Measurements from ENCODE around the gene STAT3. TPM values are rescaled to one million over a fixed set of nuclear protein-coding genes. Genes with fewer than 3 reads are reported as not detected.

STAT3 gene
- total RNA-seq, 1 experiment from 2014 or later = 115 TPM

DNA sequence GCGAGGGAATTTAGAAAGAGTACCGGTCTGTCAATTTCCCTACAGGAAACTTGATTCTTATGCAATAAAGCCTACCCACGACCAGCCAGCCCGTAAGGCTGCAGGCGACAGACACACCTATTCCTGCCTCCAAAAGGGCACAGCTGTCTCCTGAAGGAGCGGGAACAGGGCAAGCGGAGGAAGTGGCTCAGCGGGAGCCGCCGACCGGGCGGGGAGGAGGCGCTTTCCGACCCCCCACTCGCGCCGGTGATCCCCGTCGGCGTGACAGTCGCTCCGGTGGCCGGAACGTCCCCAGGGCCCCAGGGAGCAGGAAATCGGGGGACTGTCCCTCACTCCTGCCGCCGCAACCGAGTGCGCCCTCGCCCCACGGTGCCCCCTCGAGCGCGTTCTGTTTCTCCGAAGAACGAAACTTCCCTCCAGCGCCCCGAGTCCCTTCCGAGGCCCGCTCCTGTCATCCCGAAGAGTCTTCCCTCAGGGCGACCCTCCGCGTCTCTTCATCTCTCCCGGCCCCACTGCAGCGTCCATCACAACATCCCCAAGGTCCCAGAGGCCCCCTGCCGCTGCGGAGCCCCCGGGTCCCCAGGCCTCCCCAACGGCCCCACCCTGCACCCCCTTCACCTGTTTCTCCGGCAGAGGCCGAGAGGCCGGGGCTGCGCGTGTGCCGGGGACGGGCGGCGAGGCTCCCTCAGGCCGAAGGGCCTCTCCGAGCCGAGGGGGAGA lies 421 bp downstream of the STAT3 start:
- H3K36me3 Mint-ChIP-seq (ENCODE audit: insufficient read depth, unreplicated experiment) = peaks cover 31% of the 10 kb centered on the region
- no TSS peak for BruUV-seq (replicated peaks)
- TF ChIP-seq, protein P1, sequence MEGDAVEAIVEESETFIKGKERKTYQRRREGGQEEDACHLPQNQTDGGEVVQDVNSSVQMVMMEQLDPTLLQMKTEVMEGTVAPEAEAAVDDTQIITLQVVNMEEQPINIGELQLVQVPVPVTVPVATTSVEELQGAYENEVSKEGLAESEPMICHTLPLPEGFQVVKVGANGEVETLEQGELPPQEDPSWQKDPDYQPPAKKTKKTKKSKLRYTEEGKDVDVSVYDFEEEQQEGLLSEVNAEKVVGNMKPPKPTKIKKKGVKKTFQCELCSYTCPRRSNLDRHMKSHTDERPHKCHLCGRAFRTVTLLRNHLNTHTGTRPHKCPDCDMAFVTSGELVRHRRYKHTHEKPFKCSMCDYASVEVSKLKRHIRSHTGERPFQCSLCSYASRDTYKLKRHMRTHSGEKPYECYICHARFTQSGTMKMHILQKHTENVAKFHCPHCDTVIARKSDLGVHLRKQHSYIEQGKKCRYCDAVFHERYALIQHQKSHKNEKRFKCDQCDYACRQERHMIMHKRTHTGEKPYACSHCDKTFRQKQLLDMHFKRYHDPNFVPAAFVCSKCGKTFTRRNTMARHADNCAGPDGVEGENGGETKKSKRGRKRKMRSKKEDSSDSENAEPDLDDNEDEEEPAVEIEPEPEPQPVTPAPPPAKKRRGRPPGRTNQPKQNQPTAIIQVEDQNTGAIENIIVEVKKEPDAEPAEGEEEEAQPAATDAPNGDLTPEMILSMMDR (IDR thresholded peaks at IDR 0.05; ENCODE audit: unreplicated experiment) = no peak
- CTCF ChIA-PET = interaction anchor here (0.7 to 2.5 kb wide), 7 partner anchors 19 to 128 kb away, joined by 3 to 16 read pairs (median 4); no protein-coding TSS in a partner anchor
- POLR2A ChIA-PET = interaction anchor here (0.5 to 3.5 kb wide), 38 partner anchors 8 to 1559 kb away, joined by 3 to 84 read pairs (median 4); partner anchors contain the start of genes BECN1, CAVIN1, NAGLU and PSMC3IP
- H3K4me3 Mint-ChIP-seq (ENCODE audit: unreplicated experiment) = peak overlapping the region; percentile 90
- intact Hi-C loops (cut with micrococcal nuclease) = loop anchor here (5.0 kb wide), 2 partner anchors 34 to 66 kb away; partner anchors contain the start of gene CAVIN1
- DNase-seq (ENCODE audit: unreplicated experiment) = peak; percentile 84
- peak overlapping the region; percentile 97 for H3K27ac Mint-ChIP-seq (ENCODE audit: low read depth, unreplicated experiment)
- H3K9me3 Mint-ChIP-seq (ENCODE audit: unreplicated experiment) = no peaks in the 10 kb centered on the region
- peaks cover 24% of the 10 kb centered on the region for H3K4me1 Mint-ChIP-seq (ENCODE audit: insufficient read depth, unreplicated experiment)
- H3K27me3 Mint-ChIP-seq (ENCODE audit: insufficient read depth, unreplicated experiment) = no peaks in the 10 kb centered on the region

DNA sequence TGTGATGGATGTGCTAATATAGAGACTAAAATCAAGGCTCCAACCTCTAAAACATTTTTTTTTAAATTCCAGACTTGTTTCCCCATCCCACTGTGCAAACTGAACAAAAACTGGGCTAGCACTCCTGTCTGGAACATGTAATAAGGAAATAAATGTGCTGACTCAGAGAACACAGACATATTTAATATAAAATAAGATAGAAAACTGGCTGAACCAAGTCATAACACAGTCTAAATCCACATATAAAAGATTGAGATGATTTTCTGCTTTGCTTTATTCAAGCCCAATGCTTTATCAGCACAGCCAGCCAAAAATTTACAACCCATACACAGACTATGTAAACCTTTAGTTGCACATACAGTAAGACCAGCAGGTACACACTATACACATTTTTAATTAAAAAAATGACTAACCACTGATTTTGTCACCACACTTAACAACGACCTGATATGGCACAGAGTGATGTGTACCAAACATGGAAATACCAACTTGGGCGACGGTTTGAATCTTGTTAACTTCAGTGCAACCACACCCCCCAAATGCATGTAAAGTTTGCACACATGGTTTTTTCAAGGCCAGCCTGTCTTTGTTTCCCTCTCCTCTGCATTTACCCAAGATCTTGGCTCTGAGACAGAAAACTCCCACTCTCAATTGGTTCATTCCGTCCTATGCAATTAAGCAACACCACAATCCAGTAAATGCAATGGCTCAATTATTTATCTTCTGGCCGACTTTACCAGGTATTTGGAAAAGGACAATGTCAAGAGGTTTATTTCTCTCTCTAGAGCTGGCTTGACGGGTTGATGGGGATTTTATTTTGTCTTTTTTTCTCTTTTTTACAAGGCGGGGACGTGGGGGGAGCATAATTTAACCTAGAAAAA lies 1.2 kb downstream of the STAT3 start:
- TF ChIP-seq, protein P1 (IDR thresholded peaks at IDR 0.05; ENCODE audit: unreplicated experiment) = no peak
- Mint-ChIP-seq H3K36me3 (ENCODE audit: insufficient read depth, unreplicated experiment) (peaks cover 37% of the 10 kb centered on the region), H3K27ac (ENCODE audit: low read depth, unreplicated experiment) (peak overlapping the region; percentile 97), H3K27me3 (ENCODE audit: insufficient read depth, unreplicated experiment) (no peaks in the 10 kb centered on the region), H3K4me1 (ENCODE audit: insufficient read depth, unreplicated experiment) (peaks cover 19% of the 10 kb centered on the region), H3K4me3 (ENCODE audit: unreplicated experiment) (peak overlapping the region; percentile 90), H3K9me3 (ENCODE audit: unreplicated experiment) (no peaks in the 10 kb centered on the region)
- POLR2A ChIA-PET = interaction anchor here (0.6 to 3.5 kb wide), 18 partner anchors 8 to 698 kb away, joined by 3 to 84 read pairs (median 7); partner anchors contain the start of genes CAVIN1 and NAGLU
- TSS peak; percentile 40 for BruUV-seq (replicated peaks)
- CTCF ChIA-PET = interaction anchor here (0.7 kb wide), 1 partner anchor 25 kb away, joined by 3 read pairs; no protein-coding TSS in a partner anchor
- intact Hi-C loops (cut with micrococcal nuclease) = loop anchor here (5.0 kb wide), 2 partner anchors 35 to 65 kb away; partner anchors contain the start of gene CAVIN1
- DNase-seq (ENCODE audit: unreplicated experiment) = peak; percentile 92

DNA sequence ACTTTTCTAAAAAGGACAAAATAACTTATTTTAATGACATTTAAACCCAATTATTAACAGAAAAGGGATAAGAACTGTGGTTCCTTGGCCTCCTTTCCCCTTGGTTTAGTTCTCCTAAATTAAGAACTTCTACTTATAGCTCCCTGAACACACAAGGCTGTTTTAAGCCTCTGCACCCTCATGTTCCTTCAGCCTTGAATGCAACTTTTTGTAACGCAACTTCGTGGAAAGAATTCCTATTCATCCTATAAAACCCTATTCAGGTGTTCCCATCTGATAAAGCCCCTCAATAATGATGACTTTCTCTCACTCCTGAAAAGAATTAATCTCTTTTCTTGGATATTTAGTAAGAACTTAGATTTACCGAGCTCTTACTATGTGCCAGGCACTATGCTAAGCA lies 6.3 kb downstream of the STAT3 start:
- TF ChIP-seq, protein P1 (IDR thresholded peaks at IDR 0.05; ENCODE audit: unreplicated experiment) = no peak
- intact Hi-C loops (cut with micrococcal nuclease) = no loop called here
- H3K27me3 Mint-ChIP-seq (ENCODE audit: insufficient read depth, unreplicated experiment) = no peaks in the 10 kb centered on the region
- POLR2A ChIA-PET = no interaction called here
- no peaks in the 10 kb centered on the region for H3K9me3 Mint-ChIP-seq (ENCODE audit: unreplicated experiment)
- BruUV-seq (replicated peaks) = no TSS peak
- no peak for DNase-seq (ENCODE audit: unreplicated experiment)
- H3K27ac Mint-ChIP-seq (ENCODE audit: low read depth, unreplicated experiment) = no peak overlapping the region
- peaks cover 22% of the 10 kb centered on the region for H3K4me1 Mint-ChIP-seq (ENCODE audit: insufficient read depth, unreplicated experiment)
- CTCF ChIA-PET = no interaction called here
- H3K4me3 Mint-ChIP-seq (ENCODE audit: unreplicated experiment) = no peak overlapping the region
- peaks cover 62% of the 10 kb centered on the region for H3K36me3 Mint-ChIP-seq (ENCODE audit: insufficient read depth, unreplicated experiment)

DNA sequence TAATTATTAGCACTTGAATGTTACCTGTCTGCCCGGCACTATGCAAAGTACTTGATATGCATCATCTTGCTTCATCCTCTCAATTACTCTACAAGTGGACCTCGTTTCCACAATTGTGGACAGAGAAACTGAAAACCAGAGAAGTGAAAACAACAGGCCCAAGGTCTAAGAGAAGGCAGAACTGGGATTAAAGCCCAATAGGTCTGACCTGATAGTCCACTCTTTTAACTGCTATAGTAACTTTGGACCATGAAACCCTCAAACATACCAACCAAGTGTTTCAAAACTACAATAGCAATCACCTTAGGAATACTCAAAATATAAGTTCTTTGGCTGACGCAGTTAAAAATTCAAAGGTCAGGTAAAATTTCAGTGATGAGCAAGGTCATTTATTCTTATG lies 7.3 kb downstream of the STAT3 start:
- POLR2A ChIA-PET = interaction anchor here (0.7 kb wide), 1 partner anchor 20 kb away, joined by 4 read pairs; no protein-coding TSS in a partner anchor
- peaks cover 62% of the 10 kb centered on the region for H3K36me3 Mint-ChIP-seq (ENCODE audit: insufficient read depth, unreplicated experiment)
- intact Hi-C loops (cut with micrococcal nuclease) = no loop called here
- no peaks in the 10 kb centered on the region for H3K9me3 Mint-ChIP-seq (ENCODE audit: unreplicated experiment)
- no peak for DNase-seq (ENCODE audit: unreplicated experiment)
- H3K4me1 Mint-ChIP-seq (ENCODE audit: insufficient read depth, unreplicated experiment) = peaks cover 15% of the 10 kb centered on the region
- CTCF ChIA-PET = no interaction called here
- no peak overlapping the region for H3K27ac Mint-ChIP-seq (ENCODE audit: low read depth, unreplicated experiment)
- TF ChIP-seq, protein P1 (IDR thresholded peaks at IDR 0.05; ENCODE audit: unreplicated experiment) = no peak
- no peak overlapping the region for H3K4me3 Mint-ChIP-seq (ENCODE audit: unreplicated experiment)
- no TSS peak for BruUV-seq (replicated peaks)
- H3K27me3 Mint-ChIP-seq (ENCODE audit: insufficient read depth, unreplicated experiment) = no peaks in the 10 kb centered on the region

All from MCF 10A (cell line).